Tibial artery (tissue), 4 donors: ENCODE measurements around the gene ARFGEF2.

Experiments
- DNase-seq, 2 donors: peaks; one replicate each; pipeline ENCODE4 v3.0.0-alpha.2; 2019
- H3K27ac ChIP-seq, 2 donors: fragments of 200-600 bp; sonication (generic) in 1 of 2; 1 replicate in 1 of 2; 2 replicates in 1 of 2; pipeline ENCODE4 v1.5.1; 2018 to 2019; ENCODE audit warnings: mild to moderate bottlenecking in 1 of 2
- H3K27me3 ChIP-seq, 2 donors: fragments of 200-600 bp; sonication (generic) in 1 of 2; one replicate each; pipeline versions ENCODE4 v1.5.1 to v1.6.0; 2016 to 2019
- H3K36me3 ChIP-seq, 3 donors: fragments of 200-600 bp; sonication (generic) in 2 of 3; one replicate each; pipeline ENCODE4 v1.5.1; 2016 to 2019; ENCODE audit warnings: mild to moderate bottlenecking in 2 of 3
- H3K4me1 ChIP-seq, 4 donors: fragments of 200-600 bp; sonication (generic) in 2 of 4; 1 replicate in 3 of 4; 2 replicates in 1 of 4; pipeline ENCODE4 v1.5.1; 2016 to 2019
- H3K4me3 ChIP-seq, 2 donors: fragments of 200-600 bp; sonication (generic) in 1 of 2; 1 replicate in 1 of 2; 2 replicates in 1 of 2; pipeline ENCODE4 v1.5.1; 2018 to 2019; ENCODE audit warnings: mild to moderate bottlenecking in 2 of 2
- H3K9me3 ChIP-seq, 3 donors: fragments of 200-600 bp; sonication (generic) in 1 of 3; one replicate each; pipeline ENCODE4 v1.5.1; 2016 to 2019
- intact Hi-C: fragments of 100-400 bp; cut with DNase I; formaldehyde crosslinking; loops from one replicate; pipeline ENCODE4 v1.15.0; 2023; ENCODE audit warnings: low total_unique reads
- TF ChIP-seq, protein P1 (sequence below), 2 experiments: fragments of 200-600 bp in 1 of 2; fragments of 450-650 bp in 1 of 2; IDR thresholded peaks; one replicate each; pipeline ENCODE4 v1.5.1; 2017 to 2019; ENCODE audit warnings: antibody characterized with exemption in 2 of 2, mild to moderate bottlenecking in 1 of 2, moderate library complexity in 1 of 2

Gene ARFGEF2

DNA sequence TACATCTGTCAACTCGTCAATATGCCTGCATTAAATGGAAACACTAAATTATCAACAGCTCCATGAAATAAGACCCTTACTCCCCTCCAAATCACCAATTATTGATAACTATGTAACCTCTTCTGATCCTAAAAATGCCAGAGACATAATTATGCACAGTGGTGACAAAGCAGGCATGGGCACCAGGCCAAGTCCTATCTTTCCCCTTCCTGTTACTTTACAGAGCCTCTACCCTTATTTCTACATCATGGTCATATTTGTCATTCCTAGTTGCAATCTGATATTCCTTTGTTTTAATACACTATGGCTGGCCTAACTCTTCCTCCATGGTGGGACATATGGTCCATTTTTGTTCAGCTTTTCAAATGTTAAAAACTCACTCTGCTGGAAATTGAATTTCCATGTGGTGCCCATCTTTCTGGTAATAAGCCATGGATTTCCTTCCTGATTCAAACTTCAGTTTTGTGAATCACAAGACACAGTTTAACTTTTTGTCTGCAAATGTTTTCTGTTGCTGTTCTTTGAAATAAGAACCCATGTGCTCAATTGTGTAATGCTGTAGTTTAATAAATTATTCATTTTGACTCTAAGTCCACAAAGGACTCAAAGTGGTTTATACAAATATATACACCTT, 41.8 kb upstream of the ARFGEF2 start:
- no peaks in the 10 kb centered on the region for H3K9me3 ChIP-seq
- no peak overlapping the region for H3K4me3 ChIP-seq
- no peaks in the 10 kb centered on the region for H3K36me3 ChIP-seq
- no peaks in the 10 kb centered on the region for H3K27me3 ChIP-seq
- TF ChIP-seq, protein P1, sequence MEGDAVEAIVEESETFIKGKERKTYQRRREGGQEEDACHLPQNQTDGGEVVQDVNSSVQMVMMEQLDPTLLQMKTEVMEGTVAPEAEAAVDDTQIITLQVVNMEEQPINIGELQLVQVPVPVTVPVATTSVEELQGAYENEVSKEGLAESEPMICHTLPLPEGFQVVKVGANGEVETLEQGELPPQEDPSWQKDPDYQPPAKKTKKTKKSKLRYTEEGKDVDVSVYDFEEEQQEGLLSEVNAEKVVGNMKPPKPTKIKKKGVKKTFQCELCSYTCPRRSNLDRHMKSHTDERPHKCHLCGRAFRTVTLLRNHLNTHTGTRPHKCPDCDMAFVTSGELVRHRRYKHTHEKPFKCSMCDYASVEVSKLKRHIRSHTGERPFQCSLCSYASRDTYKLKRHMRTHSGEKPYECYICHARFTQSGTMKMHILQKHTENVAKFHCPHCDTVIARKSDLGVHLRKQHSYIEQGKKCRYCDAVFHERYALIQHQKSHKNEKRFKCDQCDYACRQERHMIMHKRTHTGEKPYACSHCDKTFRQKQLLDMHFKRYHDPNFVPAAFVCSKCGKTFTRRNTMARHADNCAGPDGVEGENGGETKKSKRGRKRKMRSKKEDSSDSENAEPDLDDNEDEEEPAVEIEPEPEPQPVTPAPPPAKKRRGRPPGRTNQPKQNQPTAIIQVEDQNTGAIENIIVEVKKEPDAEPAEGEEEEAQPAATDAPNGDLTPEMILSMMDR (IDR thresholded peaks at IDR 0.05), result no peak
- no peak overlapping the region for H3K27ac ChIP-seq
- peaks cover 0 to 8% (median 3%) of the 10 kb centered on the region in 4 donors for H3K4me1 ChIP-seq
- intact Hi-C loops, result no loop called here
- DNase-seq, result no peak

DNA sequence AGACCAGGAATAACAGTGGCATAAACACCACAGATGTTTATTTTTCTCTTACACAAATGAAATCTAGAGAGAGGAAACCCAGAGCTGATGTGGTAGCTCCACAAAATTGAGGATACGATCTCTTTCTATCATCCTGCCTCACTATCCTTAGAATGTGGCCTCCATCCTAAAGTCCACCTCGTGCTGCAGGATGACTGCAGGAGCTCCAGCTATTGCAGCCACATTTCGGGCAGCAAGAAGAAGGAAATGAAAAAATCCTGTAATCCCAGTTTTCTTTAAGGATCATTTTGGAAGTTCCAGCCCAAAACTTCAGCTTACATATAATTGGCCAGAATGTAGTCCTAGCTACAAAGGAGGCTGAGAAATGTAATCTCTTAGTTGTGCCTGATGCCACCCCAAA, 41.2 kb upstream of the ARFGEF2 start:
- no peak for DNase-seq
- Histone ChIP-seq H3K9me3 (no peaks in the 10 kb centered on the region), H3K4me1 (peaks cover 0 to 8% (median 3%) of the 10 kb centered on the region in 4 donors), H3K27me3 (no peaks in the 10 kb centered on the region), H3K4me3 (no peak overlapping the region), H3K36me3 (no peaks in the 10 kb centered on the region), H3K27ac (no peak overlapping the region)
- intact Hi-C loops, result no loop called here
- TF ChIP-seq, protein P1 (IDR thresholded peaks at IDR 0.05), result no peak

DNA sequence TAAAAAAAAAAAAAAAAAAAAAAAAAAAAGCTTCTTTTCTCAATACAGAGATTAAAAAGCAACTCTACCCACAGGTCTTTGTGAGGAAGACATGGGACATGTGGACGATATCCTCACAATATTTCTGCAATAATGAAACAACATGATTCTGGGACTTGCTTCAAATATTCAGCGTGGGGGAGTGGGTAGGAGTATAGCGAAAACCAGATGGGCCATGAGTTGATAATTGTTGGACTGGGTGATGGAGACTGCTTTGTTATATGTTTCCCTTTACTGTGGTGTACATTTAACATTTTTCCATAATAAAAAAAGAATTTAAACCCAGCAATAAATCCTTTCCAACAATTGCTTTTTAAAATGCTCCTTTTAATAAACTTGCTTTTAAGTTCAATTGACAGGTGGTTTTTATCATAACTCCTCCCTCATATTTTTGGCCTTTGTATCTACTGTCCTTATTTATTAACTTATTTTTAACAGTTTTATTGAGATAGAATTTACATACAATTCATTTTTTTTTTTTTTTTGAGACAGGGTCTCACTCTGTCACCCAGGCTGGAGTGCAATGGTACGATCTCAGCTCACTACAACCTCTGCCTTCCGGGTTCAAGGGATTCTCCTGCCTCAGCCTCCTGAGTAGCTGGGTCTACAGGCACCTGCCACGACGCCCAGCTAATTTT, 40.4 kb upstream of the ARFGEF2 start:
- intact Hi-C loops, result no loop called here
- TF ChIP-seq, protein P1 (IDR thresholded peaks at IDR 0.05), result no peak
- no peaks in the 10 kb centered on the region for H3K9me3 ChIP-seq
- DNase-seq, result no peak
- no peak overlapping the region for H3K27ac ChIP-seq
- peaks cover 0 to 1% (median under 1%) of the 10 kb centered on the region in 4 donors for H3K4me1 ChIP-seq
- no peaks in the 10 kb centered on the region for H3K36me3 ChIP-seq
- no peaks in the 10 kb centered on the region for H3K27me3 ChIP-seq
- no peak overlapping the region for H3K4me3 ChIP-seq

DNA sequence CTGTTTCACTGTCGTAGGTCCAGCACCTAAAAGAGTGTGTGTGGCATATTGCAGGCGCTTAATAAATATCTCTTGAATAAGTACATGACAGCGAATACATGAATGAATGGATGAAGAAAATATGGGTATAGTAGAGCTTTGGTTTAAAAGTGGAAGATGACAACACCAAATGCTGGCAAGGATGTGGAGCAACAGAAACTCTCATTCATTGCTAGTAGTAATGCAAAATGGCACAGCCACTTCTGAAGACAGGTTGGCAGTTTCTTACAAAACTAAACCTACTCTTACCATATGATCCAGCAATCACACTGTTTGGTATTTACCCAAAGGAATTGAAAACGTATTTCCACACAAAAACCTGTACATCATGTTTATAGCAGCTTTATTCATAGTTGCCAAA, 36.3 kb upstream of the ARFGEF2 start:
- no peak overlapping the region for H3K4me3 ChIP-seq
- H3K27me3 ChIP-seq, result peaks cover 0 to 11% of the 10 kb centered on the region in 2 donors
- no peak overlapping the region for H3K27ac ChIP-seq
- intact Hi-C loops, result loop anchor here (2.0 kb wide), 1 partner anchor 66 kb away; no protein-coding TSS in a partner anchor
- DNase-seq, result no peak
- no peaks in the 10 kb centered on the region for H3K4me1 ChIP-seq
- TF ChIP-seq, protein P1 (IDR thresholded peaks at IDR 0.05), result no peak
- H3K36me3 ChIP-seq, result no peaks in the 10 kb centered on the region
- no peaks in the 10 kb centered on the region for H3K9me3 ChIP-seq

DNA sequence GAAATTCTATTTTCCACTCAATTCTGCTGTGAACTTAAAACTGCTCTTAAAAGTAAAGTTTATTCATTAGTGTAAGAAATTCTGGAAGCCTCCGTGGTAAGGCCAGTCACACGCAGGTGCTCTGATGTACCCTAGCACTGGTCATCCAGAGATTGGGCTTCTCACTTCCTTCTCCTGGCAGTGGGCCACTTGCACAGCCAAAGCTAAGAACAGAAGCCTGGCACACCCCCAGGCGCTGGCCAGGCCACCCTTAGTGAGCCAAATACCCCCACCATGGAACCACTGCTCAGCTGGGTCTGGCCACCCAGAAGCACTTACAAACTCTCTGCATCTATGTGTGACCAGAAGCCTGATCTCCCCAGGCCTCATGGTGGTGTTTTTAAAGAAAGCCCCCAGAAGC, 35.3 kb upstream of the ARFGEF2 start:
- Histone ChIP-seq H3K27ac (no peak overlapping the region), H3K4me3 (no peak overlapping the region), H3K36me3 (no peaks in the 10 kb centered on the region), H3K9me3 (no peaks in the 10 kb centered on the region), H3K27me3 (peaks cover 0 to 11% of the 10 kb centered on the region in 2 donors), H3K4me1 (no peaks in the 10 kb centered on the region)
- no peak for DNase-seq
- intact Hi-C loops, result no loop called here
- TF ChIP-seq, protein P1 (IDR thresholded peaks at IDR 0.05), result no peak
